Stromal cell of bone marrow (primary cell): Measurements from ENCODE around the gene LGALS12.
A peak's percentile ranks its signal among the peaks of the same experiment; 100 is the strongest.

ENCODE experiments used
- DNase-seq: peaks from one replicate; pipeline ENCODE4 v3.0.0-alpha.2; 2012; ENCODE audit warnings: low read depth

Gene LGALS12

GRCh38 chr11:63505857-63506528, at the start of gene LGALS12:
Gene LGALS12 (plus strand): TSS chr11:63506084. CDS start chr11:63506459, 375 bp downstream.
- no peak for DNase-seq

- DNase-seq: no peak
Observed at GRCh38 chr11:63459586-63459985, 46.3 kb upstream of the LGALS12 start.

GRCh38 chr11:63462137-63462536, 43.7 kb upstream of the LGALS12 start:
- no peak for DNase-seq

DNA sequence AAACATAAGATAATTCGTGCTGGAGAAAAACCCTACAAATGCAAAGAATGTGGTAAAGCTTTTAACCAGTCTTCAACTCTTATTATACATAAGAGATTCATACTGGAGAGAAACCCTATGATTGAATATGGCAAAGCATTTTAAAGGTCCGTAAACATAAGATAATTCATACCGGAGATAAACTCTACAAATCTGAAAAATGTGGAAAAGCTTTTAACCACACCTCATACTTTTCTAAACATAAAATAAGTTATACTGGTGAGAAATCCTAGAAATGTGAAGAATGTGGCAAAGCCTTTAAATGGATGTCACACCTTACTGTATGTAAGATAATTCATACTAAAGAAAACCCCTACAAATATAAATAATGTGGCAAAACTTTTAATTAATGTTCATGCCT, 35.6 kb upstream of the LGALS12 start:
- DNase-seq: no peak

GRCh38 chr11:63472372-63472771, 33.5 kb upstream of the LGALS12 start:
- DNase-seq: no peak

DNA sequence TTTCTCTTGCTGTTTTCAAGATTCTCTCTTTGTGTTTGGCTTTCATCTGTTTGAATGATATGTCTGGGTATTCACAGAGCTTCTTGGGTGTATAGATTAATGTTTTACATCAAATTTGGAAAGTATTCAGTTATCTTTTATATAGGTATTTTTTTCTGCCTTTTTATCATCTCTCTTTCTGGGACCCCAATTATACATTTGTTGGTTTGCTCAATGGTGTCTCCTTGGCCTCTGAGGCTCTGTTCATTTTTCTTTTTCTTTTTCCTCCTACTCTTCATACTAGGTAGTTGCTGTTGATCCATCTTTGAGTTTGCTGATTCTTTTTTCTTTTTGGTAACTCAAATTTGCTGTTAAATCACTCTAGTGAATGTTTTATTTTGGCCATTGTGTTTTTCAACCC, 29.3 kb upstream of the LGALS12 start:
- no peak for DNase-seq

DNA sequence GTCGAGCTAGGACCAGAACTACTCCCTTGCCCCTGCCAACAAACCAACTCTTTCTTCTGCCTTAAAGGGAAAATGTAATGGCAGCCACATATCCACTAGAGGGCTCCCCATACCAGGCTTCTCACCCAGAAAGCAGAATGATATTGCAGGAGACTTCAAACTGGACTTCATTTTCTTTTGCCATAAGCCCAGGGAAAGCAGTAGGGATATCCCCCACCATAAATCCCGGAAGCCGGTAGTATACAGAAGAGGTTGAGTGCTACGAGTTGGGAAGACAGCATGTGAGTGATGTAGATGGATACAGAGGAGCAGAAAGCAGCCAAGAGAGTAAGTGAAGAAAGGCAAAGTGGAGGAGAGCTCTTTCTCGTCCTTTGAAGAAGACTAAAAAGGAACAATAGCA, 27.0 kb upstream of the LGALS12 start:
- peak; percentile 53 for DNase-seq

DNA sequence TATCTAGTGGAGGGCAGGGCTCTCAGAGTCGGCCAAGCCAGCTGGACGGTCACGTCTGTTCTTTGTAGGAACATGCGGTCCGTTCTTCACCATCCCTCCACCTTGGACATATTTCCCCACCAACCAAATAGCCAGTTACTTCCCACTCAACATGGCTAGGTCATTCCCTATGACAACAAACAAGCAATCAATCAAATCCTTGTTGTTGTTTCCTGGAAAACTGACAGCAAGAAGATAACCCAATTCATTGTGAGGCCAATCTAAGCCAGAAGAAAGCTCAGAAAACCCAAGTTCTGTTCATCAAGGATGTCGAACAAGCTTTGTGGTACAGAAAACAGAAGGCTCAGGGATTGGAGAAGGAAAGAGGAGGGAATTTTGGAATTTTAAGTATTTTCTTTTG, 25.8 kb upstream of the LGALS12 start:
- DNase-seq: no peak

- DNase-seq: no peak
Observed at GRCh38 chr11:63485777-63486176, 20.1 kb upstream of the LGALS12 start.

- no peak for DNase-seq
Observed at GRCh38 chr11:63488789-63489188, 17.1 kb upstream of the LGALS12 start.

DNA sequence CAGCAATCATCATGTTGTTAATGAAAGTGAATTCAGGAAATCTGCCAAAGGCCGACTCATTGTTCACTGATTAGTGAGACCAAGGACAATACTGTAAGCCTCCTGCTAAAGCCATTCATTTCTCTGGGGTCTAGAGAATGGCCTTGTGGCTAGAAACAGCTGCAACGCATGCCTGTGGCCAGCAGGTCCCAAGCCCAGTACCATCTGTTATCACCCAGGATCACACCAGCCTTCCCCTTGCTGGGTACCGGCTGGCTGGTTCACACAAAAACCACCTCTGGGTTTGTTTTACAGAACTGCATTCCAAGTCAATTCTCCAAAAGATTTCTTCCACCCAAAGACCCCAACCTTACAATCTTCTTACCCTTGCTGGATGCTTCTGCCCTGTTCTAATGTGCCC, 16.0 kb upstream of the LGALS12 start:
- DNase-seq: no peak

GRCh38 chr11:63490551-63491239, 15.2 kb upstream of the LGALS12 start, which contains the start of gene PLAAT5:
Gene PLAAT5 (minus strand): TSS chr11:63491167. CDS start chr11:63491034, 133 bp downstream.
- DNase-seq: no peak

DNA sequence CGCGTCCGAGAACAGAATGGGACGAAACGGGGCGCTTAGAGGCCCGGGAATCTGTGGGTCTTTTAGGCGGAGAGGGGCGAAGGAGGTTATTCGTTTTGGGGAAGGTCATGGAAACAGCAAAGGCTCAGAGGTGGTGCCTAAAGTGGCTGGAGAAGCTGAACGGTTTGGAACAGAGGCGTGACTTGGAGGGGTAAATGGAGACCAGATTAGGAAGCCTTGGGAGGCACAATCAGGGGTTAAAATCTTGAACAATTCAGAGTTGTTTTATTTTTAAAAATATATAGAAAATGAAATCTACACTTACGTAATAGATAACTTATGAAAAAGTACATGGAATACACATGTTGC, 14.7 kb upstream of the LGALS12 start:
- no peak for DNase-seq

GRCh38 chr11:63491636-63492372, 14.1 kb upstream of the LGALS12 start:
- DNase-seq: no peak

DNA sequence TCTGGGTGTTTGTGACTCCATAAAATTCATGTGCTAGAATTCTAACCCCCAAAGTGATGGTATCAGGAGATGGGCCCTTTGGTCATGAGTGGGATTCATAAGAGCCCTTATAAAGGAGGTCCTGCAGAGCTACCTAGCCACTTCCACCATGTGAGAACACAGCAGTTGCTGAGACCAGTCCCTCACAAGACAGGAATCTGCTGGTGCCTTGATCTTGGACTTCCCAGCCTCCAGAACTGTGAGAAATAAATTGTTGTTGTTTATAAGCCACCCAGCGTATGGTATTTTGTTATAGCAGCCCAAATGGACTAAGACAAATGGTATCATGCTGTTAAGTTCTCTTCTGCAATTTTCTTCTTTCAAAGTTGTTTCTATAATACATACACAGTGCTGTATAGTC, 13.4 kb upstream of the LGALS12 start:
- DNase-seq: no peak

DNA sequence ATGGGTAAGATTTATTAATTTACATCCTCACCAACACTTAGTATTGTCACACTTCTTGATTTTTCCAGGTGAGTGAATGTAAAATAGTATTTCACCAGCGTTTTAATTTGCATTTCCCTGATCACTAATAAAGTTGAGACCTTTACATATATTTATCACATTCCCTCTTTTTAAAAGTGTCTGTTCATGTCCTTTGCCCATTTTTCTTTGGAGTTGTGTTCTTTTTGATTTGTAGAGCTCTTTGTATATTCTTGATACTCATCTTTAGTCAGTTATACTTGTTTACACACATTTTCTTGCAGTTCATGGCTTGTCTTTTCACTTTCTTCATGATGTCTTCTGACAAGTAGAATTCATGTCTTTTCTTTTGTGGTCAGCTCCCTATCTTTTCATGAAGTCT, 12.8 kb upstream of the LGALS12 start:
- DNase-seq: no peak

DNA sequence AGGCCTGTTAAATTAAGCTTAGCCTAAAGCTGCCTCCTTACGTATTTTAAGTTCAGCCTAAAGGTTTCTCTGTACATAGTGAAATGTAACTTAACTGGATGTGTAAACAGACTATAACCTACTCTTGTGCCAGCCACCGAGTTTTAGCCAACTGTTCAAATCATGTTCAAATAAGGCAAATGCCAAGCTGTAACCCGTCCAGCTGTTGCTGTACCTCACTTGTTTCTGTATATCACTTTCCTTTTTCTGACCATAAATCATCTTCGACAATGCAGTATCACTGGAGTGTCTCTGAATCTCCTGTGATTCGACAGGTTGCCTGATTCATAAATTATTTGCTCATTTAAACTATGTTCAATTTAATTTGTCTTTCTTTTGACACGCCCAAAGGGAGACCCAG, 10.9 kb upstream of the LGALS12 start:
- DNase-seq: no peak

DNA sequence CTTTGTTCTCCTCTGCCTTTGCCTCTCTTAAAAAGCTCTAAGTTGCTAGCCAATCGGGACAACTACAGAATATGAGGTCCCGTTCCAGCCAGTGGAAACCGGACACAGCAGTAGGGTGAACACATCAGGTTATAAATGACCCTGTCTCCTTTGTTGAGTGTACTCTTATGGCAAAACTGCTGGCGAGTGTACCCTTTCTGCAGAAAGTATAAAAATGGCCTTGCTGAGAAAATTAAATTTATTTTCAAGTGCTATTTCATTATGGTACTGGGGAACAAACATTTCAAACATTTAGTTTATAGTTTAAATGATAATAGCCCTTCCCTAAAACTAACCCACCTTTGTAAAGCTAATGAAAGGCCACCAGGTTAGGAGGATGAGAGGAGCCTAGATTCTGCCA, 6.0 kb upstream of the LGALS12 start:
- DNase-seq: no peak

- DNase-seq: no peak
Observed at GRCh38 chr11:63501236-63501635, 4.6 kb upstream of the LGALS12 start.

- DNase-seq: no peak
Observed at GRCh38 chr11:63502252-63502820, 3.5 kb upstream of the LGALS12 start.

GRCh38 chr11:63503492-63503891, 2.4 kb upstream of the LGALS12 start:
- no peak for DNase-seq

GRCh38 chr11:63504054-63504453, 1.8 kb upstream of the LGALS12 start:
- DNase-seq: no peak
